Right atrium auricular region (tissue), 2 donors: ENCODE measurements around the gene SNX32. TPM values are rescaled to one million over a fixed set of nuclear protein-coding genes. Genes with fewer than 3 reads are reported as not detected.
A peak's percentile ranks its signal among the peaks of the same experiment; 100 is the strongest.

Source experiments
- DNase-seq: peaks from one replicate; pipeline ENCODE4 v3.0.0-alpha.2; 2019; ENCODE audit warnings: low spot score
- H3K27ac ChIP-seq, 2 donors: fragments of 200-600 bp; sonication (generic); 1 replicate in 1 of 2; 2 replicates in 1 of 2; pipeline ENCODE4 v1.5.1; 2016 to 2019
- H3K27me3 ChIP-seq, 2 donors: fragments of 200-600 bp; sonication (generic); one replicate each; pipeline versions ENCODE4 v1.5.1 to v1.6.0; 2017 to 2019
- H3K36me3 ChIP-seq: fragments of 200-600 bp; sonication (generic); one replicate; pipeline ENCODE4 v1.5.1; 2016
- H3K4me1 ChIP-seq, 2 donors: fragments of 200-600 bp; sonication (generic); one replicate each; pipeline versions ENCODE4 v1.5.1 to v1.6.0; 2017 to 2019
- H3K4me3 ChIP-seq, 2 donors: fragments of 200-600 bp; sonication (generic); 1 replicate in 1 of 2; 2 replicates in 1 of 2; pipeline ENCODE4 v1.5.1; 2017 to 2019; ENCODE audit warnings: mild to moderate bottlenecking in 1 of 2, moderate library complexity in 1 of 2
- H3K9me3 ChIP-seq, 2 donors: fragments of 200-600 bp; sonication (generic); one replicate each; pipeline ENCODE4 v1.5.1; 2019
- CTCF ChIP-seq, 2 donors: fragments of 200-600 bp; sonication (generic); IDR thresholded peaks; one replicate each; pipeline ENCODE4 v1.5.1; 2019; ENCODE audit warnings: antibody characterized with exemption in 2 of 2
- total RNA-seq, 2 donors: library from RNA; depleted of rRNA; stranded (reverse); fragments of >200 nt; gene quantifications; one replicate each; pipeline ENCODE4 v1.1.0, GENCODE V29; 2016

The SNX32 gene
- total RNA-seq, 2 donors from 2014 or later, result 0.20 to 0.37 TPM

GRCh38 chr11:65858681-65859087 is 24.9 kb downstream of the SNX32 start:
- Histone ChIP-seq H3K4me3 (peak overlapping the region; percentile 98 to 100), H3K36me3 (peaks cover 47% of the 10 kb centered on the region), H3K27ac (peak overlapping the region; percentile 96), H3K27me3 (no peaks in the 10 kb centered on the region), H3K4me1 (peaks cover 0 to 61% of the 10 kb centered on the region in 2 donors), H3K9me3 (no peaks in the 10 kb centered on the region)
- no peak for DNase-seq
- TF ChIP-seq CTCF (IDR thresholded peaks at IDR 0.05), result no peak

GRCh38 chr11:65859095-65859811 is 25.5 kb downstream of the SNX32 start:
- no peak for TF ChIP-seq CTCF (IDR thresholded peaks at IDR 0.05)
- Histone ChIP-seq H3K4me1 (peaks cover 0 to 66% of the 10 kb centered on the region in 2 donors), H3K27me3 (no peaks in the 10 kb centered on the region), H3K36me3 (peaks cover 47% of the 10 kb centered on the region), H3K27ac (peak overlapping the region; percentile 96), H3K9me3 (no peaks in the 10 kb centered on the region), H3K4me3 (peak overlapping the region; percentile 98 to 100)
- DNase-seq, result peak; percentile 100

GRCh38 chr11:65859812-65860277 is 26.1 kb downstream of the SNX32 start:
- Histone ChIP-seq H3K9me3 (no peaks in the 10 kb centered on the region), H3K36me3 (peaks cover 47% of the 10 kb centered on the region), H3K27ac (peak overlapping the region; percentile 96), H3K27me3 (no peaks in the 10 kb centered on the region), H3K4me1 (peaks cover 0 to 67% of the 10 kb centered on the region in 2 donors), H3K4me3 (peak overlapping the region; percentile 64 to 98)
- TF ChIP-seq CTCF (IDR thresholded peaks at IDR 0.05), result no peak
- DNase-seq, result peak; percentile 67

GRCh38 chr11:65860278-65861164 is 26.8 kb downstream of the SNX32 start, which contains the start of gene MUS81:
TSS of gene MUS81 (plus strand) at chr11:65860433. CDS start at chr11:65860754, 321 bp downstream.
- H3K27me3 ChIP-seq, result no peaks in the 10 kb centered on the region
- H3K4me3 ChIP-seq, result peak within 1 kb of the TSS; percentile 98 to 100
- DNase-seq, result peak; percentile 98
- no peaks in the 10 kb centered on the region for H3K9me3 ChIP-seq
- H3K36me3 ChIP-seq, result peaks cover 47% of the 10 kb centered on the region
- H3K27ac ChIP-seq, result peak within 1 kb of the TSS; percentile 96
- H3K4me1 ChIP-seq, result peaks cover 0 to 61% of the 10 kb centered on the region in 2 donors
- peak; percentile 69 to 86 for TF ChIP-seq CTCF (IDR thresholded peaks at IDR 0.05)

- H3K4me3 ChIP-seq, result peak overlapping the region; percentile 64 to 98
- TF ChIP-seq CTCF (IDR thresholded peaks at IDR 0.05), result no peak
- H3K36me3 ChIP-seq, result peaks cover 47% of the 10 kb centered on the region
- peaks cover 0 to 55% of the 10 kb centered on the region in 2 donors for H3K4me1 ChIP-seq
- H3K9me3 ChIP-seq, result no peaks in the 10 kb centered on the region
- H3K27me3 ChIP-seq, result no peaks in the 10 kb centered on the region
- H3K27ac ChIP-seq, result peak overlapping the region; percentile 96
- DNase-seq, result no peak
These were observed 27.4 kb downstream of the SNX32 start for GRCh38 chr11:65861165-65861505.
